ENCODE measurements around the gene RO60.

GRCh38 chr1:193087893-193088292, 28.5 kb downstream of the RO60 start:
- TF ChIP-seq CTCF (IDR thresholded peaks at IDR 0.05) (no peak), POLR2AphosphoS5 (IDR thresholded peaks at IDR 0.05; ENCODE audit: low read depth, low read length) (no peak), FOXM1 (IDR thresholded peaks at IDR 0.05; ENCODE audit: low read depth) (no peak), USF2 (IDR thresholded peaks at IDR 0.05; ENCODE audit: borderline replicate concordance, low read depth, low read length) (no peak), USF1 (IDR thresholded peaks at IDR 0.05; ENCODE audit: borderline replicate concordance, low read depth) (no peak), CHD2 (IDR thresholded peaks at IDR 0.05; ENCODE audit: low read length, partially characterized antibody) (no peak), TCF12 (IDR thresholded peaks at IDR 0.05) (no peak), RXRA (IDR thresholded peaks at IDR 0.05; ENCODE audit: borderline replicate concordance, low read depth) (no peak), EP300 (IDR thresholded peaks at IDR 0.05; ENCODE audit: borderline replicate concordance in 1 of 2, low read depth in 1 of 2, low read length in 1 of 2) (no peak), MEF2A (IDR thresholded peaks at IDR 0.05; ENCODE audit: borderline replicate concordance, low read depth) (no peak), RAD21 (IDR thresholded peaks at IDR 0.05; ENCODE audit: low read length) (no peak), EZH2phosphoT487 (IDR thresholded peaks at IDR 0.05; ENCODE audit: borderline replicate concordance, low read depth) (no peak)
